Epidermal melanocyte (primary cell): ENCODE results near the gene LILRA5.
"Not testable (repeated sequence)": the region's sequence is repeated elsewhere in the genome, so short reads cannot be mapped to it uniquely, and the experiment has no call there.

Source experiments
- DNase-seq: peaks from one replicate; pipeline ENCODE4 v3.0.0; 2011; ENCODE audit warnings: low spot score; ENCODE audit not compliant: insufficient read length

Gene LILRA5

DNA sequence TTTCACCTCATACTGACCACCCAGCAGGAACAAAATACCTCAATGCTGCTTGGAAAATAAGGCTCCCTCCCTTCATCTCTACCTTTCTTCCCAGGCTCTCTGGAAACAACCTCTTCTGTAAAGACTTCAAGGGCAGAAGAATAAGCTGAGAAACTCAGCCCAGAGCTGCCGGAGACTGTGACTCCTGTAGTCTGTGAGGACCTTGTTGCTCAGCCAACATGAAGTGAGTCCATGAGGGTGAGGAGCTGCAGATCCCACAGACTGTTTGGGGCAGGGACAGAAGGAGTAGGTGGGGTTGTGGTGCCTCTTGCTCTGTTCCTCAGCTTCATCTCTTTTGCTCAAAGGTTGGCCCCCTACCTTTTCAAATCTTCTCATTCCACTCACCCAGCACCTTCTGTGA lies 7.8 kb downstream of the LILRA5 start:
- no peak for DNase-seq

GRCh38 chr19:54302257-54302656 lies 10.7 kb downstream of the LILRA5 start:
- DNase-seq = no peak

DNA sequence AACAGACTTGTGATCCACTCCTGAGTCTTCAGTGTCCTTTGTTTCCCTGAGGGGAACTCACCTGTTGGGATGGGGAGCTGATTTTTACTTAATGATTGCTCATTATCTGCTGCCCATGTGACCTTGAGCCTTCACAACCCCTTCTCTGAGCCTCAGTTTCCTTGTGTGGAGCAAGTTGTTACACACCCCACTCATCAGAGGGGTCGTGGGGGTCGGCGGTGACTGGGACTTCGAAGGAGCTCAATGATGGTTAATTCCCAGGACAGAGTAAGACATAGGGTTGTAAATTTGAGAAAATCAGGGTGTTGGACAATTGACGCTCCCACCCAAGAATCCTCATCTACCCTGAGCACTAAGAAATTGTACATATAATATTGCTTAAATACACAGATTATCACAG lies 13.5 kb downstream of the LILRA5 start:
- DNase-seq = no peak

DNA sequence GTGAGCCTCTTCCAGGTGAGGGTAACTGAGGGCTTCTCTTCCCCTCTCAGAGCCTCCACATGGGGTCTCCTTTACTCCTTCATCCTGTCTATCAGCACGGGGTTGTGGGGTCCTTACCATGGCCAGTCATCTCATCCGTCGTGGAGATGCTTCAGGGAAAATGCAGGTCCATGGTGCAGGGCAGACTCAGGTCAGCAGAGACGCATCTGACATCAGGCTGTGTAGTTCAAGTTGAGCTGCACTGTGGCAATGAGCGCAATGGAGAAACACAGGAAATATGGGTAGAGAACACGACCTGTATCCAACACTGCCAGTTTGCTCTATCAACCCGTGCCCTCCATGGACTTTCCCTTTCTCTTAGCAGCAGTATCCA lies 13.9 kb downstream of the LILRA5 start:
- no peak for DNase-seq

GRCh38 chr19:54298357-54299125 lies 14.4 kb downstream of the LILRA5 start:
- DNase-seq = no peak

- DNase-seq = no peak
Measured at GRCh38 chr19:54297759-54298305, 15.1 kb downstream of the LILRA5 start.

- DNase-seq = no peak
Measured at GRCh38 chr19:54294539-54294938, 18.4 kb downstream of the LILRA5 start.

GRCh38 chr19:54289160-54289559 lies 23.8 kb downstream of the LILRA5 start:
- not testable (repeated sequence) for DNase-seq

- no peak for DNase-seq
Measured at GRCh38 chr19:54287456-54287855, 25.5 kb downstream of the LILRA5 start.

GRCh38 chr19:54286283-54286682 lies 26.7 kb downstream of the LILRA5 start:
- DNase-seq = not testable (repeated sequence)

GRCh38 chr19:54285427-54286056 lies 27.4 kb downstream of the LILRA5 start:
- not testable (repeated sequence) for DNase-seq

DNA sequence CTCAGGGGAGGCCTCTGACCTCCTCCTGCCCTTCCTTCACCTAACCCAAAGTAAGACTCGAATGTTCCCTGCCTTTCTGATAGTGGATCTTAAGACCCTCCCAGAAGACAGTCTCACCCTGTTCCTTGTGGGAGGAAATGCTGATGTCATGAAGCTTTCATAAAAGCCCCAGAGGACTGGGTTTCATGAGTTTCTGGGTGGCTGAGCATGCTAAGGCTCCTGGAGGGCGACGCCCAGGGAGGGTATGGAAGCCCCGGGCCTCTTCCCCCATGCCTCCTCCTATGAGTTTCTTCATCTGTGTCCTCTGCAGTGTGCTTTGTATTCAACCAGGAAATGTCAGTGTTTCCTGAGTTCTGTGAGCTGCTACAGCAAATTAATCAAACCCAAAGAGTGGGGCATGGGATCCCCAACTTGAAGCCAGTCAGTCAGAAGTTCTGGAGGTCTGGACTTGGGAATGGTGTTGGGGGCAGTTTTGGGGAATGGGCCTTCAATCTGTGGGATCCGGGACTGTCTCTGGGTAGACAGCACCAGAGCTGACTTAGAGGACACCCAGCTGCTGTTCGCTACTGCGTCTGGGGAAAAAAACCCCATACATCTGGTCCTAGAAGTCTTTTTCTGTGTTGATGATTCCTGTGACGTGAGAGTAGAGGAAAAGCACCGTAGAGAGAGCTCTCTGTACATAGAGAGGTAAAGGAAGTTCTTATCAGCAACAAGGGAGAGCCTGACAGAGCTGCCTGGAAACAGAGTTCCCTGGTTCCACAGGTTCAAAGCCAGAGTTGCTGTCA lies 30.1 kb downstream of the LILRA5 start:
- DNase-seq = no peak

GRCh38 chr19:54281729-54282075 lies 31.3 kb downstream of the LILRA5 start:
- not testable (repeated sequence) for DNase-seq

GRCh38 chr19:54281007-54281728 lies 31.8 kb downstream of the LILRA5 start, which contains the start of gene LILRB2:
Gene LILRB2, minus strand, starts transcription at chr19:54281110. Its CDS starts 614 bp downstream, at chr19:54280496.
- DNase-seq = no peak

- DNase-seq = not testable (repeated sequence)
Measured at GRCh38 chr19:54280441-54280840, 32.5 kb downstream of the LILRA5 start.

GRCh38 chr19:54280025-54280424 lies 32.9 kb downstream of the LILRA5 start:
- DNase-seq = not testable (repeated sequence)

DNA sequence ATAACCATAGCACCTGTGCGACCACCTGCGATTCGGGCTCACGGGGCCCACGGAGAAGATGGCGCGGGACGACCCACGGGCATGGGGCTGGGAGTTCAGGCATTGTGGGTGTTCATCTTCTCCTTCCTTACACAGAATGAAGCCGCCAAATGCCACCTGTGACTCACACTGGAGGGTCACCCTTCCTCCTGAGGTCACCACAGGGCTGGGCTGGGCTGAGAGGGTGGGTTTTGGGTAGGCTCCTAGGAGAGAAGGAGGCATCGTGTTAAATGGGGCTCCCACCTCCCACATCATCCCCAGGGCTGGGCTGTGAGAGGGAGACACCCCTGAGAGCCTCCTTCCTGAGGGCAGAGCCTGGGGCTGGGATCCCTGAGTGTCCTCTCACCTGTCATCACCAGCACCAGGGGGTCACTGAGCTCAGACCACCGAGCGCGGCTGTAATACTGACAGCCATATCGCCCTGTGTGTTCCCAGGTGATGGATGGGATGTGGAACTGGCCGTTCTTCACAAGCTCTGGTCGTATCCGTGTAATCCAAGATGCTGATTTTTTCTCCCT lies 33.5 kb downstream of the LILRA5 start:
- no peak for DNase-seq

- not testable (repeated sequence) for DNase-seq
Measured at GRCh38 chr19:54278571-54279195, 34.3 kb downstream of the LILRA5 start.

- DNase-seq = not testable (repeated sequence)
Measured at GRCh38 chr19:54278056-54278455, 34.9 kb downstream of the LILRA5 start.

- not testable (repeated sequence) for DNase-seq
Measured at GRCh38 chr19:54277111-54277615, 35.8 kb downstream of the LILRA5 start.
